HepG2 (cell line): Measurements from ENCODE around the gene TUBE1. TPM values are rescaled to one million over a fixed set of nuclear protein-coding genes. Genes with fewer than 3 reads are reported as not detected.
A peak's percentile ranks its signal among the peaks of the same experiment; 100 is the strongest.

Experiments used
- AFF4 ChIP-seq: sonication (generic); formaldehyde crosslinking; IDR thresholded peaks from 2 replicates; pipeline ENCODE4 v1.4.0; 2020; ENCODE audit warnings: missing genetic modification reagents
- FOXP1 ChIP-seq, 2 experiments: fragments of 450-650 bp in 1 of 2; IDR thresholded peaks; 2 replicates each; pipeline ENCODE4 v1.6.1; 2017 to 2018; ENCODE audit warnings: antibody characterized with exemption in 1 of 2
- HMG20B ChIP-seq: conservative IDR thresholded peaks from 2 replicates; pipeline ENCODE4 v1.6.1; 2016; ENCODE audit warnings: missing genetic modification reagents, missing compliant biosample characterization
- HNF4A ChIP-seq: sonication (generic); formaldehyde crosslinking; IDR thresholded peaks from 2 replicates; pipeline ENCODE4 v1.4.0; 2020; ENCODE audit warnings: missing genetic modification reagents
- JUNB ChIP-seq: sonication (generic); formaldehyde crosslinking; IDR thresholded peaks from 2 replicates; pipeline ENCODE4 v1.8.0; 2022; ENCODE audit warnings: missing genetic modification reagents, mild to moderate bottlenecking, borderline replicate concordance
- MXD1 ChIP-seq: sonication (generic); formaldehyde crosslinking; IDR thresholded peaks from 2 replicates; pipeline ENCODE4 v1.4.0; 2020; ENCODE audit warnings: mild to moderate bottlenecking, missing genetic modification reagents
- PPARG ChIP-seq: conservative IDR thresholded peaks from 2 replicates; pipeline ENCODE4 v1.6.1; 2016; ENCODE audit warnings: missing biosample characterization, missing genetic modification reagents
- PRDM15 ChIP-seq: sonication (generic); formaldehyde crosslinking; IDR thresholded peaks from 2 replicates; pipeline ENCODE4 v1.4.0; 2020; ENCODE audit warnings: missing genetic modification reagents
- STAT6 ChIP-seq: sonication (generic); formaldehyde crosslinking; IDR thresholded peaks from 2 replicates; pipeline ENCODE4 v1.4.0; 2020; ENCODE audit warnings: missing genetic modification reagents, mild to moderate bottlenecking, borderline replicate concordance
- ZBTB43 ChIP-seq: sonication (generic); formaldehyde crosslinking; conservative IDR thresholded peaks from 2 replicates; pipeline ENCODE4 v1.4.0; 2020; ENCODE audit warnings: missing genetic modification reagents
- ZBTB44 ChIP-seq: sonication (generic); formaldehyde crosslinking; IDR thresholded peaks from 2 replicates; pipeline ENCODE4 v1.4.0; 2020; ENCODE audit warnings: missing genetic modification reagents
- ZMYM3 ChIP-seq: sonication (generic); formaldehyde crosslinking; IDR thresholded peaks from 2 replicates; pipeline ENCODE4 v1.5.1; 2020; ENCODE audit warnings: mild to moderate bottlenecking, missing genetic modification reagents
- polyA plus RNA-seq, 8 experiments: library from polyadenylated mRNA; depleted of rRNA in 3 of 8; stranded (reverse) in 7 of 8; unstranded in 1 of 8; fragments of >200 nt; fragmentation: Illumina TruSeq in 4 of 8; extraction: Trizol in 4 of 8; gene quantifications; 2 replicates each; pipeline versions ENCODE4 v1.2.1 to v1.2.3, GENCODE V29; 2011 to 2016; ENCODE audit warnings: low read depth in 4 of 8, missing spikeins in 1 of 8, mixed read lengths in 1 of 8; ENCODE audit not compliant: insufficient read depth in 1 of 8
- total RNA-seq, 5 experiments: library from RNA; depleted of rRNA; stranded (reverse); fragments of >200 nt; fragmentation: Illumina TruSeq; extraction: Trizol; gene quantifications; 2 replicates each; pipeline ENCODE4 v1.2.3, GENCODE V29; 2016; ENCODE audit warnings: low read depth in 1 of 5

Gene TUBE1
- total and polyA plus RNA-seq, 2 of the 13 experiments (the other 11 are each of a cell fraction or from before 2014, with no cell fraction given), result 17.3 to 22.6 TPM

GRCh38 chr6:112030961-112031660 lies 56.2 kb downstream of the TUBE1 start (continued):
- TF ChIP-seq HMG20B (CRISPR knock-in tag) (no peak), MXD1 (CRISPR knock-in tag) (no peak), JUNB (CRISPR knock-in tag) (no peak), ZBTB44 (CRISPR knock-in tag) (no peak), AFF4 (no peak), ZMYM3 (CRISPR knock-in tag) (0 out of 2 replicates have a peak, but pooled peaks have one; percentile 39), HNF4A (CRISPR knock-in tag) (peak; percentile 53), FOXP1 (IDR thresholded peaks at IDR 0.05) (no peak), FOXP1 (CRISPR knock-in tag; IDR thresholded peaks at IDR 0.05) (peak; percentile 33; the same call in 1 of the 2 replicates), PPARG (CRISPR knock-in tag) (no peak), ZBTB43 (no peak), PRDM15 (CRISPR knock-in tag) (no peak), STAT6 (no peak)
